Spleen (tissue), 11 donors: Measurements from ENCODE around the gene PCMTD2. TPM values are rescaled to one million over a fixed set of nuclear protein-coding genes. Genes with fewer than 3 reads are reported as not detected.

Source experiments
- DNase-seq: peaks from one replicate; pipeline ENCODE4 v3.0.0-alpha.2; 2020
- H3K27ac ChIP-seq, 8 donors: fragments of 200-600 bp; sonication (generic) in 7 of 8; 1 replicate in 4 of 8; 2 replicates in 4 of 8; pipeline versions ENCODE4 v1.5.0 to v1.8.0; 2016 to 2021; ENCODE audit warnings: inconsistent platforms in 4 of 8, mild to moderate bottlenecking in 4 of 8, moderate library complexity in 1 of 8
- H3K27me3 ChIP-seq, 7 donors: fragments of 200-600 bp; sonication (generic) in 6 of 7; replicated peaks in 1 of 7; 1 replicate in 4 of 7; 2 replicates in 3 of 7; pipeline versions ENCODE4 v1.5.0 to v1.8.0; 2016 to 2021; ENCODE audit warnings: inconsistent platforms in 3 of 7, mild to moderate bottlenecking in 1 of 7
- H3K36me3 ChIP-seq, 6 donors: fragments of 200-600 bp; sonication (generic) in 5 of 6; 1 replicate in 4 of 6; 2 replicates in 2 of 6; pipeline versions ENCODE4 v1.5.0 to v1.8.0; 2016 to 2021; ENCODE audit warnings: inconsistent platforms in 2 of 6
- H3K4me1 ChIP-seq, 6 donors: fragments of 200-600 bp; sonication (generic) in 5 of 6; 1 replicate in 3 of 6; 2 replicates in 3 of 6; pipeline versions ENCODE4 v1.5.0 to v1.8.0; 2016 to 2021; ENCODE audit warnings: inconsistent platforms in 3 of 6
- H3K4me3 ChIP-seq, 8 donors: fragments of 200-600 bp; sonication (generic) in 7 of 8; 1 replicate in 4 of 8; 2 replicates in 4 of 8; pipeline versions ENCODE4 v1.5.0 to v1.8.0; 2016 to 2021; ENCODE audit warnings: inconsistent platforms in 4 of 8, mild to moderate bottlenecking in 4 of 8, moderate library complexity in 2 of 8
- H3K9me3 ChIP-seq, 8 donors: fragments of 200-600 bp; sonication (generic) in 7 of 8; 1 replicate in 4 of 8; 2 replicates in 4 of 8; pipeline versions ENCODE4 v1.5.0 to v1.8.0; 2016 to 2021; ENCODE audit warnings: inconsistent platforms in 4 of 8
- CTCF ChIP-seq, 11 experiments: fragments of 200-600 bp in 7 of 11; fragments of 450-650 bp in 4 of 11; sonication (generic) in 4 of 11; IDR thresholded peaks in 8 of 11; conservative IDR thresholded peaks in 3 of 11; 1 replicate in 7 of 11; 2 replicates in 4 of 11; pipeline versions ENCODE4 v1.4.0 to v1.8.0; 2016 to 2021; ENCODE audit warnings: antibody characterized with exemption in 11 of 11, inconsistent platforms in 4 of 11, mild to moderate bottlenecking in 1 of 11
- POLR2A ChIP-seq, 3 donors: fragments of 450-650 bp; IDR thresholded peaks; one replicate each; pipeline ENCODE4 v1.5.1; 2017; ENCODE audit warnings: antibody characterized with exemption in 3 of 3, mild to moderate bottlenecking in 1 of 3
- POLR2AphosphoS5 ChIP-seq, 3 donors: sonication (generic); formaldehyde crosslinking; IDR thresholded peaks; one replicate each; pipeline ENCODE4 v1.5.1; 2017; ENCODE audit warnings: antibody characterized with exemption in 3 of 3
- WGBS, 5 donors: extraction: QIAGEN DNeasy Blood & Tissue Kit in 3 of 5; methylation state at CpG; one replicate each; pipeline versions ENCODE4 v1.1.5 to v1.1.7; 2013 to 2018; 5-methylcytosine and 5-hydroxymethylcytosine counted together
- intact Hi-C: fragments of 100-400 bp; cut with DNase I; formaldehyde crosslinking; loops from one replicate; pipeline ENCODE4 v1.15.0; 2023; ENCODE audit warnings: low total_unique reads
- polyA plus RNA-seq, 3 donors: library from polyadenylated mRNA; stranded (reverse); fragments of 200-250 nt; gene quantifications; one replicate each; pipeline ENCODE4 v1.2.1, GENCODE V29; 2013
- total RNA-seq, 7 donors: library from RNA; depleted of rRNA in 3 of 7; stranded (reverse); fragments of >200 nt in 3 of 7; fragmentation: NEBNext Ultra II Directional in 4 of 7; extraction: Animal tissue kit (Norgen Biotek cat#: 25700) in 4 of 7; gene quantifications; one replicate each; pipeline versions ENCODE4 v1.1.0 to v1.2.1, GENCODE V29; 2016 to 2021
- donor health status: healthy with polysubstance abuse.
- donor health status: DM: no; HTN: no; CAD: no; lungs with moderate emphysema.
- donor health status: DM: no; HTN: no; CAD: no.
- donor health status: Bipolar disorder and iron deficiency.
- donor health status: healthy.
- donor health status: DM: no; HTN: no; CAD: no.
- donor health status: DM: yes; HTN: yes; CAD: no.

The PCMTD2 gene
- total and polyA plus RNA-seq, 10 donors: 36.0 to 104 (median 68.3) TPM

- TF ChIP-seq POLR2A (IDR thresholded peaks at IDR 0.05) (no peak), POLR2AphosphoS5 (IDR thresholded peaks at IDR 0.05) (no peak), CTCF (IDR thresholded peaks at IDR 0.05 in 8 of 11, conservative IDR thresholded peaks at IDR 0.05 in 3 of 11) (no peak)
- H3K27me3 ChIP-seq: peaks cover 0 to 5% (median 0%) of the 10 kb centered on the region in 7 donors
- DNase-seq: no peak
- peaks cover 14 to 32% (median 28%) of the 10 kb centered on the region in 6 donors for H3K4me1 ChIP-seq
- intact Hi-C loops: no loop called here
- WGBS, 5 donors: 89 to 97% (median 93%) methylated on average over 4 of the region's 4 CpGs
- no peaks in the 10 kb centered on the region for H3K9me3 ChIP-seq
- no peak overlapping the region for H3K4me3 ChIP-seq
- H3K27ac ChIP-seq: no peak overlapping the region
- H3K36me3 ChIP-seq: no peaks in the 10 kb centered on the region
Observed at GRCh38 chr20:64253000-64253383, 2.6 kb upstream of the PCMTD2 start.

DNA sequence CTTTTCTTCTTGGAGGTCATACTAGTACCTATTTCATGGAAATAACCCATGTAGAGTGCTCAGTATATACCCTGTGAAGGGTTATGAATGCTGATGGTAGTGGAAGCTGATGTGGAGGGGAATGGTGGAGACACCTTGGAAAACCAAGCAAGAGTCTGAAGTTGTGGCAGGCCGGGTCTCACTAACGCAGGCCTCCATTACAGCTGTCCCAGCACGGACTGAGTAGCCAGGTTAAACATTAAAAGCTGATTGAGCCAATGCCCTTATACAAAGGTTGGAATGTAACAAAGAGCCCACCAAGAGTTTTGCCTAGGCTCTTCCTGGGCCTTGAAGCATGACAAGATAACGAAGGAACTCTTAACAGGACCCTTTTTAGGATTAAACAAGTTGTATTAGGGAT is 2.1 kb upstream of the PCMTD2 start:
- DNase-seq: no peak
- Histone ChIP-seq H3K9me3 (no peaks in the 10 kb centered on the region), H3K27ac (no peak overlapping the region), H3K4me3 (no peak overlapping the region), H3K27me3 (peaks cover 0 to 5% (median 0%) of the 10 kb centered on the region in 7 donors), H3K36me3 (no peaks in the 10 kb centered on the region), H3K4me1 (peaks cover 15 to 37% (median 32%) of the 10 kb centered on the region in 6 donors)
- intact Hi-C loops: no loop called here
- TF ChIP-seq POLR2A (IDR thresholded peaks at IDR 0.05) (no peak), POLR2AphosphoS5 (IDR thresholded peaks at IDR 0.05) (no peak), CTCF (IDR thresholded peaks at IDR 0.05 in 8 of 11, conservative IDR thresholded peaks at IDR 0.05 in 3 of 11) (no peak)
- WGBS, 5 donors: 89 to 98% (median 95%) methylated on average over 4 of the region's 4 CpGs

- Histone ChIP-seq H3K36me3 (no peaks in the 10 kb centered on the region), H3K27me3 (peaks cover 0 to 5% (median 0%) of the 10 kb centered on the region in 7 donors), H3K9me3 (no peaks in the 10 kb centered on the region), H3K27ac (no peak overlapping the region), H3K4me1 (peaks cover 15 to 44% (median 38%) of the 10 kb centered on the region in 6 donors), H3K4me3 (no peak overlapping the region)
- intact Hi-C loops: no loop called here
- 87 to 96% (median 94%) methylated on average over 5 of the region's 5 CpGs for WGBS, 5 donors
- DNase-seq: no peak
- TF ChIP-seq POLR2AphosphoS5 (IDR thresholded peaks at IDR 0.05) (no peak), POLR2A (IDR thresholded peaks at IDR 0.05) (no peak), CTCF (IDR thresholded peaks at IDR 0.05 in 8 of 11, conservative IDR thresholded peaks at IDR 0.05 in 3 of 11) (no peak)
Observed at GRCh38 chr20:64254156-64254555, 1.4 kb upstream of the PCMTD2 start.

- intact Hi-C loops: no loop called here
- H3K4me3 ChIP-seq: peak overlapping the region; percentile 51 to 88 (median 78)
- H3K36me3 ChIP-seq: no peaks in the 10 kb centered on the region
- peaks cover 0 to 5% (median 0%) of the 10 kb centered on the region in 7 donors for H3K27me3 ChIP-seq
- peak overlapping the region; percentile 88 to 95 (median 92) for H3K27ac ChIP-seq
- DNase-seq: peak; percentile 79
- no peak for TF ChIP-seq POLR2A (IDR thresholded peaks at IDR 0.05)
- no peak for TF ChIP-seq POLR2AphosphoS5 (IDR thresholded peaks at IDR 0.05)
- no peak for TF ChIP-seq CTCF (IDR thresholded peaks at IDR 0.05 in 8 of 11, conservative IDR thresholded peaks at IDR 0.05 in 3 of 11)
- 77 to 91% (median 77%) methylated on average over 18 to 28 of the region's 28 CpGs for WGBS, 5 donors
- peaks cover 15 to 50% (median 41%) of the 10 kb centered on the region in 6 donors for H3K4me1 ChIP-seq
- no peaks in the 10 kb centered on the region for H3K9me3 ChIP-seq
Observed at GRCh38 chr20:64254571-64255360, 782 bp upstream of the PCMTD2 start.
